ENCODE measurements around the gene GOLIM4. TPM values are rescaled to one million over a fixed set of nuclear protein-coding genes. Genes with fewer than 3 reads are reported as not detected.
"Not testable (repeated sequence)": the region's sequence is repeated elsewhere in the genome, so short reads cannot be mapped to it uniquely, and the experiment has no call there.

The GOLIM4 gene
- total RNA-seq, 1 donor from 2014 or later: 48.9 TPM

DNA sequence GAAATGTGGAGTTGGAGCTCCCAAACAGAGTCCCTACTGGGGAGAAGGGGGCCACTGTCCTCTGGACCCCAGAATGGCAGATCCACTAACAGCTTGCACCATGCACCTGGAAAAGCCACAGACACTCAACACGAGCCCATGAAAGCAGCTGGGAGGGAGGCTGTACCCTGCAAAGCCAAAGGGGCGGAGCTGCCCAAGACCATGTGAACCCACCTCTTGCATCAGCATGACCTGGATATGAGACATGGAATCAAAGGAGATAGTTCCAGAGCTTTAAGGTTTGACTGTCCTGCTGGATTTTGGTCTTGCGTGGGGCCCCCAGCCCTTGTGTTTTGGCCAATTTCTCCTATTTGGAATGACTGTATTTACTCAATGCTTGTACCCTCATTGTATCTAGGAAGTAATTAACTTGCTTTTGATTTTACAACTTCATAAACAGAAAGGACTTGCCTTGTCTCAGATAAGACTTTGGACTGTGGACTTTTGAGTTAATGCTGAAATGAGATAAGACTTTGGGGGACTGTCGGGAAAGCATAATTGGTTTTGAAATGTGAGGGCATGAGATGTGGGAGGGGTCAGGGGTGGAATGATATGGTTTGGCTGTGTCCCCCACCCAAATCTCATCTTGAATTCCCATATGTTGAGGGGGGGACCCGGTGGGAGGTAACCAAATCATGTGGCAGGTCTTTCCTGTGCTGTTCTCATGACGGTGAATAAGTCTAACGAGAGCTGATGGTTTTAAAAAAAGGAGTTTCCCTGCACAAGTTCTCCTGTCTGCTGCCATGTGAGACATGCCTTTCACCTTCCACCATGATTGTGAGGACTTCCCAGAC, 39.1 kb downstream of the GOLIM4 start:
- ATAC-seq; intact Hi-C loops (cut with DNase I); DNase-seq (ENCODE audit: low spot score): not testable (repeated sequence)

DNA sequence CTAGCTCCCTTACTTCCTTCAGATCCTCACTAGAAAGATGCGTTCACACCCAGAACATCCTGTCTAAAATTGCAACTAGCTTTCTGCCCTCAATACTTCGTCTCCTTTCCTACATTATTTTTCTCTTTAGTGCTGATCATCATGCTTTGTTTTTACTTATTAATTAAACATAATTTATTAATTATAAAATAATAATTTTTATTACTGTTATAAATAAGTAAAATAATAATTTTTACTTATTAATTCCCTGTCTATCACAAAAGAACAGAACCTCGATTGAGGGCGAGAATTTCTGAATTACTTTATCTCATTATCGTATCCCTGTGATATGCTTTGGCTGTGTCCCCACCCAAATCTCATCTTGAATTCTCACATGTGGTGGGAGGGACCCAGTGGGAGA, 41.3 kb downstream of the GOLIM4 start:
- ATAC-seq (no peak), DNase-seq (ENCODE audit: low spot score) (no peak)
- intact Hi-C loops (cut with DNase I): no loop called here

DNA sequence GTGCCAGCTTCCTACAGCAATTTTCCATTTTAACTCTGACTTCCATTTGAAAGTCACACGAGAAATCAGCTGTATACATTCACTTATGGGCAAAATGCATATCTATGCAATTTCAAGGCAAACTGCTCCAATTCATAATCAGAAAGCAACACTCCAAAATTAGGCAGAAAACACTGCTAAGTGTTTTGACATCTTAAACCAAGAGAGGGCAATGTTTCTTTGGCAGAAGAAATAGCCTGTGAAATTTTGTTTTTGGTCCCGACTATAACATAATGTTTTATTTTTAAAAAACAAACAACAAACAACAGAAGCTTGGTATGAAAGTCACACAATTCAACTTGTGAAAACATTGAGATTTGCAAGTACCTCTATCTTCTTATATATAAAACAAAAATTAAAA, 42.6 kb downstream of the GOLIM4 start:
- no peak for ATAC-seq
- intact Hi-C loops (cut with DNase I): no loop called here

DNA sequence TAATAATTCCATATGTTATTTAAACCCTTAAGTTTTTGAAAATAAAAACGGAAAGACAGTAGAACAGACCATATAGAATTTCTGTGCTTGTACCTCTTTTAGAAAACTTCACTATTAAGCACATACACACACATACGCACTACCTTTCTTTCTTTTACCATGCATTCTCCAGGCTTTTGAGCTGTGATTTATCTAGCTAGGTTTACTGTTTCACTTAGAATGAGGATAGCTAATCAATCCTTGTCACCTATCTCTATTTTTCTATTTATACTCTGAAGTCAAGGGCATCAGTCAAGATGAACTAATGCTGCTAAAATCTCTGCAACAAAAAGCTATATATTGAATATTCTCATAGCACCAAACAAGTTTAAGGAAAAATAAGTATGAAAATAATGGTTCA, 43.2 kb downstream of the GOLIM4 start:
- DNase-seq (ENCODE audit: low spot score) (no peak), ATAC-seq (no peak)
- intact Hi-C loops (cut with DNase I): no loop called here

More for the DNA sequence above, 42.6 kb downstream of the GOLIM4 start:
- DNase-seq (ENCODE audit: low spot score): no peak

DNA sequence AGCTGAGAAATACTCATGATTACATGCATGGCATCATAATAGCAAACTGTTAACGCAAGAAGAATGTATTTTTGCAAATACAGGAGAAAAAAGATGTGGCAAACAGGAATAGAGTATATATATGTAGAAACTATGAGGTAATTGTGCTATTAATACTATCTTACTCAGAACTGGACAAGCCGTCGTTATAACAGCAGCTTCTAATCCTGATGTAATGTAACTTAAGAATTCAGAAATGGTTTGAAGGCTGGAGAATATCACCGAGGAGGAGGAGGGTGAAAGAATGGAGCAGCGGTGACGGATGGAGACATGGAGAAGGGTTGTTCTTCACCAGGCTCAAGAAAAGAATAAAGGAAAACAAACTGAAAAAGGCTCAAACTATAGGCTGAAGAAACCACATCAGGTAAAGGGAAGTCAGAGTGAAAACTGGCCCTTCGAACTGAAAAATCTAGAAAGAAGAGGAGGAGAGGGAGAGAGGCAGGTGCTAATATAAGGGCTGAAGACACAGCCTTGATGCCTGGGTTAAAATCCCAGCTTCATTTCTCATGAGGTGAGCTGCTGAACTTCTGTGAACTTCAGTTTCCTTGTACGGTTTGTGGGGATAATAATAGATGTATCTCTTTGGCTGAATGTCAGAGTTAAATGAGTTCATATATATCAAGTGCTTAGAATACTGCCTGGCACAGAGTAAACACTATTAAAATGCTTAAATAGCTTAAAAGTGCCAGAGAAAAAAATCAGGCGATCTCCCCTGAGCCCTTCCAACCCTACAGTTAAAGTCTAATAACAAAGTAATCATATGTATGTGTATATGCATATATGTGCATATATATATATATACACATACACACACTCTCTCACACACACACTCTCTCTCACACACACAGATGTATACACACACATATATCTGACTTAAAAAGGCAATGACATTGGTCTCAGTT, 43.9 kb downstream of the GOLIM4 start:
- no peak for DNase-seq (ENCODE audit: low spot score)
- intact Hi-C loops (cut with DNase I): no loop called here
- ATAC-seq: no peak

DNA sequence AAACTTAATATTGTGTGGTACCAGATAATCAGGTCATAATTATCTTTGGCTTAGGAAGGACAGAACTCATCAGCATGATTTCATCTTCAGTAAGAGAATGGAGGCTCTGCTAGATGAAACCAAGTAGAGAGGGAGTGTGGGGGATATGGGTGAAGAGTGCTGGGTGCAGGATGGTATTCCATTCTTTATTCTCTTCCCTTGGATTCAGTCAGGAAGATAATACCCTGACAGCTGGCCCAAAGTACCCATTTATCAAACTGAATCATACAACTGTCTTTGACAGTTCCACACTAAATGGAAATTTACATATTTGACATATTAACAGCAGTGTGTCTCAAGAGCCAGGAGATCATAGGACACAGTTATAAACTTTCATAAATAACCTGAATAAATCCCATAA, 44.7 kb downstream of the GOLIM4 start:
- intact Hi-C loops (cut with DNase I): no loop called here
- ATAC-seq (no peak), DNase-seq (ENCODE audit: low spot score) (no peak)

DNA sequence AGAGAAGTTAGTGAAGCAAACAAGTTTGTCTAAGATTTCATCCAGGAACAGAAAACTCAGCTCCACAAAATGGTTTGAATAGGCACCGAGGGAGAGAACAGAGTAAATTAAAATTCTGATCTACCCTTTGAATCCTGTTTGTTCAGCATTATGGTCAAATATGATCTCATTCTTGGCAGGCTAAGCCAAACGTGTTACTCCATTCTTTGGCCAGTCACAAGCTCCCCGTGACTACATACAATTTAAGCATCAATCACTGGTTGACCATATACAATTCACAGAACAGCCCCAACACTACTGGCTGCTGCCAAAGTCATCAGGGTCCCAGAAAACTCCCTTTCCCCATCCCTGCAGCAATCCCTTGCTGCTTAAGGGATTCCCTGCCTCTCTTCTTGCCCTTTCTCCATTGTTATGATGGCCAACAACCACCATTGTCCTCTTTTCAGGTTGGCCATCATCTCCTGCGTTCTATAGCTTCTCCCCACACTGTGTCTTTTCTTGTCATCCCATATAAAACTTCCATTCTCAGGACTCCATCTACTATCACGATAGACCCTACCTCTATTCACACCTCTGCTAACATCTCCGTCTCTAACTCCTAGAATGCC, 46.3 kb downstream of the GOLIM4 start:
- intact Hi-C loops (cut with DNase I): loop anchor here (10.0 kb wide), 1 partner anchor 45 kb away; the partner anchor contains the start of gene GOLIM4
- ATAC-seq: peak; percentile 75

DNA sequence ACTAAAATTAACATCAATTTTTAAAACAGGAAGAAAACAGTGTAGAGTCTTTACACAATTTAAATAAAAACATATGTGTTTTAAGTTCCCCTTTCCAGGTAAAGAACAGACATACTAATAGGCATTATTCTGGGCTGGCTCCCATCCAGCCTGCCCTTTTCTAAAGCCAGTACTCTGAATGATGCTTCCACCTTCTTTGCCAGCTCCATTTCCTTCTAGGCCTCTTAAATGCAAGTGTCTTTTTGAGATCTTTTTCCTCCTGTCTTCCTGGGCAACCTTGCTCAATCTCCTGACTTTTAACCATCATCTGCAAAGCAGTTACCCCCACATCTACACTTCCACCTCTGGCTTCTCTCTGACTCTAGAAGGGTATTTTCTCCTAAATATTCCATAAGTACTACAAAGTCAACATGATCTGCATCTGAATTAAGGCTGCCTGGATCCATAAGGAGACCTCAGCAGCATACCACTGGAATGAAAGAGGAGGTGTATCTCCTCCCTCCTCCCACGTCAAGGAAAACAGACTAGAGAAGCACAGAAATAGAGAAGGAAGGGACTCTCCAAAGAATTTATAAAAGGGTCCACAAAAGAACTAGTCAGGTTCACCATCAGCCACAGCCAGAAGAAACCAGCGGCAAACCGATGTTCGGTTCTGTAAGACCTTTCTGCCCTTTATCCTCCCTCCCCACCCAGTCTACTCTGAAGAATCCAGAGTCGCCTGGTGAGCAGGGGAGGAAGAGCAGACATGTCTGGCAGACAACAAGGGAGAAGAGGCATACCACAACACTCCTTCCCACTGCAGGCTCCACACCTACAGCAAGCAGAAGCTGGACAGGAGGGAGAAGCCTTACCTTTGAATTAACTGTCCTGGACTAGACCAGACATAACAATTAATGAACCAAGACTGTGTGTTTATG, 47.1 kb downstream of the GOLIM4 start:
- intact Hi-C loops (cut with DNase I): loop anchor here (10.0 kb wide), 1 partner anchor 46 kb away; the partner anchor contains the start of gene GOLIM4
- DNase-seq (ENCODE audit: low spot score): no peak
- peak; percentile 51 for ATAC-seq

More for the DNA sequence above, 46.3 kb downstream of the GOLIM4 start:
- DNase-seq (ENCODE audit: low spot score): no peak

DNA sequence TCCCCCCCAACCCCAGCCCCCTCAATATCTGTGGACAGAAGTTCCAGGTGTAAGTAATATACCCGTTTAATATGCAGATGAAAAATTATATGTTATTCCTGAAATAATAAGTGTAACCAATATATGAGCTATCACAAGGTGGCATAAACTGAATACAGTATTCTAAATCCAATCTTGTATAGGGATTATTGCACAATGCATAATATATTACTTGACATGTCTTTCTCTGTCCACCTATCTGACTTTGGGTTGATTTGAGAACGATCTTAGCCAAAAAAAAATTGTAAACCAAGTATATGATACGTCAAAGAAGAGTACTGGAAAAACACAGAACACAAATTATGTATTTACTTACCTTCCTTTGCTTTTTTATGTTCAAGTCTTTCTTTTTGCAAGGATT, 47.8 kb downstream of the GOLIM4 start:
- intact Hi-C loops (cut with DNase I): loop anchor here (10.0 kb wide), 1 partner anchor 47 kb away; the partner anchor contains the start of gene GOLIM4
- ATAC-seq (no peak), DNase-seq (ENCODE audit: low spot score) (no peak)

DNA sequence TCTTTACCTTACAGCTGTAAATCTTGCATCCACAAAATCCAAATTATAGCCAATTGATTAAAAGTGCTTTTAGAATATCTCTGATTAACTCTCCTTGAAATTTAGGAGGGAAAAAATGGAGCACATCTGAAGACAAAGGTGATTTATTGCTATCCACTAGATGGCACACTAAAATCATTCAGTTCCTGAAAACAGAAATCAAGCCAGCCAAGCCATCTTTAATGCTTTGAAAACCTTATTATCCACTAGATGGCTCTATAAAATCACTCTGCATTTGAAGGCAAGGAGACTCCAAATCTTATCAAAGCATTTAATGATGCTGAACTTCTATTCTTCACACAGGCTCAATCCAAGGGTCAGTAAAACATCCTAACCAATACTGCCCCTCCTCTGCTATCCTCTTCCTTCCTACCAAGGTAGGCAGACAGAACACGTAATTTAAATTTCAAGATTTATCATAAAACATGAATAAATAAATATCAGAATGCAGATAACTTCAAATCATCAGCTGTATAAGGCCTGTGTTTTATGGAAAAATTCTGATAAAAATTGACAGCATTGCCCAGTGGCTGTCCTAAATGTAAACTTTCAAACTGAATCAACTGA, 48.4 kb downstream of the GOLIM4 start:
- ATAC-seq: peak; percentile 84
- intact Hi-C loops (cut with DNase I): loop anchor here (10.0 kb wide), 1 partner anchor 48 kb away; the partner anchor contains the start of gene GOLIM4
- DNase-seq (ENCODE audit: low spot score): no peak

DNA sequence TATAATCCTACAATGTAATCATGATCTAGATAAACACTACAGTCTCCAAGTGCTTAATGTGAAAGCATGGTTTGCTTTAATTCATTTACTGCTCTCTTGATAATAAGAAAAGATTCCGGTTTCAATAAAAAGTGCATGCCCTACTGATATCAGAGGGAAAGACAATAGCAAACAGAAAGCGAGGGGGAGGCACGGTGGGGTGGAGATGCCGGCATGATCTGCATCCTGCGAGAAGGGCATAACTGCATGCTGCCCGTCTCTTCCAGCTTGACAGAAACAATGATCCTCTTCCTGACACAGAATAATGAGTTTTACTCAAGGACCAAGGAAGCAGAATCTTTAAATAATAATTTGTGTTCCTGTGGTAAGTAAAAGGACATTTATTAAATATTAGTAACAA, 51.7 kb downstream of the GOLIM4 start:
- ATAC-seq (no peak), DNase-seq (ENCODE audit: low spot score) (no peak)
- intact Hi-C loops (cut with DNase I): loop anchor here (5.0 to 10.0 kb wide), 2 partner anchors 51 to 123 kb away; partner anchors contain the start of gene GOLIM4

DNA sequence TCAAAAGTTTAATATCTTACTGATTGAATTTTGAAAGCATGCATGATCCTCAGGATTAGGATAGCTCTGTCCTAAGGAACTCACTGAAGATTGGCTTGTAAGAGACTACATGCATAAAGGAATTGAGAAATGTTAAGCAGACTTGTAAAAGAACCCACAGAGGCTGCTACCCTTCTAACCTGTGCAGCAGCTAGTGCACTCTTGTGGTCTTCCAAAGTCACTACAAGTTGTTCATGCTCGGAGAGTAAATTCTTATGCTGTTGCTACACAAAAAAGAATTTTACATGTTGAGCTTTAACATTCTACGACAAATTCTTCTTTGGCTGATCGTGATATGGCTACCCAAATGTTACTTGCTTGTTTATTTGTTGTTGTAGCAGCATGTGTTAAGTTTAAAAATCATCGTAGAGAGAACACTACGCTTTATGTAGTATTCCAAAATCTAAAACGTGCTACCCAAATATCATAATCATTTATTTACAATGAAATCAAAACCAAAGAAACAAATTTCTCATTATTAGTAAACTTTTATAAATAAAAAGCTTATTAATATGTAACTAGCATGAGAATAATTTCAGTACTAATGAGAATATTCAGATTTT, 55.0 kb downstream of the GOLIM4 start:
- DNase-seq (ENCODE audit: low spot score): no peak
- ATAC-seq: no peak
- intact Hi-C loops (cut with DNase I): loop anchor here (5.0 to 10.0 kb wide), 2 partner anchors 54 to 127 kb away; partner anchors contain the start of gene GOLIM4

DNA sequence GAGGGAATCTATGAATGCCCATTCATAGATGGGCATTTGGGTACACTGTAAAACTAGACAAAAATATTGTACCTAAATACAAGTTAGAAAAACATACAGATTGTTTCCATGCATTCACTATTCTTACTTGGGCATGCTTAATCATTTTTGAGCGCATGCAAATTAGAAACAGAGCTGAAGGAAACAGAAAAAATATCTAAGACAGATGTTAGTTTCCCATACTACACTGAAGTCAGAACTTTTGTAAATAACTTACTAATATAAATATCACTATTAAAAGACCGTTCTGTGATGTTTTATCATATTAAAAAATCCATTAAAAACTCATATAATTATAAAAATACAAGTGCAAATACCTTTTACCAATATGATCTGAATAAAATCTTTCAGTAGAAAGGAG, 58.7 kb downstream of the GOLIM4 start:
- intact Hi-C loops (cut with DNase I): no loop called here
- no peak for DNase-seq (ENCODE audit: low spot score)
- ATAC-seq: no peak

DNA sequence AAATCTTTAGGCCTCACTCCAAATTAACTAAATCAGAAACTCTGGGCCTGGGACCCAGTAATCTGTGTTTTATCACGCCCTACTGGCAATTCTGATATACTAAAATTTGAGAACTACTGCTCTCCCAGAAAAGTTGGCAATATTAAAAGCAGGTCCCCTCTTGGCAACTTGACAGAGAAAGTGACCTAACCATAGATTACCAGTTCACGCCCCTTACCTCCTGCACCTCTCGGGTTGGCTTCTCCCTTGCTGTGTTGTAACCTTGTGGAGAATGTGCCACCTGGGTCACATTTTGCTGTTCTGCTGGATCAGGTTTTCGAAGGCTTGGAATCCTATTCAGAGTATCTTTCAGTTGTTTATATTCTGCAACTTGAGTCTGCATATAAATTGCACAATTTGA, 59.1 kb downstream of the GOLIM4 start:
- DNase-seq (ENCODE audit: low spot score) (no peak), ATAC-seq (no peak)
- intact Hi-C loops (cut with DNase I): no loop called here

DNA sequence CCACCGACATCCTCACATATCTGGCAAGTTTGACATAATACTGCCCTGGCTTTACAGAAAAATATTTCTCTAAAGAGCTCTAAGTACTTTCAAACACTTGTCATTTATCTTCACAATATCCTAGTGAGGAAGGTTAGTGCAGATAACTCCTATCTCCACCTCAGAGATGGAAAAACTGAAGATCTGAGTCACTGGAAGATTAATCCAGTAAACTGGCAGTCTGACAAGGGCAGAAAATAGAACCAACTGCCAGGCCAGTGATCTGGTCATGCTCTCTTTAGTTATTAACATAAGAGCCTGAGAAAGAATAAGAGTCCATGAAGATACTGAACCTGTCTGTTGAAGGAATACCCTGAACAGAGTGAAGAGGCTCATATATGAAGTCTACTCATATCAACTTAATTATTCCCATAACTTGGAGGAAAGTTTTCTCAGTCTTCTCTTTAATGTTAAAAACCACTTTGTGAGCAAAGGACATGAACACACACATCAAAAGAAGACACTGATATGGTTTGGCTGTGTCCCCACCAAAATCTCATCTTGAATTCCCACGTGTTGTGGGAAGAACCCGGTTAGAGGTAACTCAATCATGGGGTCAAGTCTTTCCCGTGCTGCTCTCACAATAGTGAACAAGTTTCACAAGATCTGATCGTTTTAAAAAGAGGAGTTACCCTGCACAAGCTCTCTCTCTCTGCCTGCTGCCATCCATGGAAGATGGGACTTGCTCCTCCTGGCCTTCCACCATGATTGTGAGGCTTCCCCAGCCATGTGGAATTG, 61.4 kb downstream of the GOLIM4 start:
- no peak for DNase-seq (ENCODE audit: low spot score)
- peak; percentile 48 for ATAC-seq
- intact Hi-C loops (cut with DNase I): no loop called here

DNA sequence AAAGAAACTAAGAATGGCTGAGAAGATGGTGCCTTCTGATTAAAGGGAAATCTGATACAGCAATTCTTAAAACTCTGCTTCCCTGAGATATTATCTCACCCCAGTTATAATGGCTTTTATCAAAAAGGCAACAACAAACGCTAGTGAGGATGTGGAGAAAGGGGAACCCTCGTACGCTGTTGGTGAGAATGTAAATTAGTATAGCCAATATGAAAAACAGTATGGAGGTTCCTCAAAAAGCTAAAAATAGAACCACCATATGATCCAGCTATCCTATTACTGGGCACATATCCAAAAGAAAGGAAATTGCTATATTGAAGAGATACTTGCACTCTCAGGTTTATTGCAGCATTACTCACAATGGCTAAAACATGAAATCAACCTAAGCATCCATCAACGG, 65.1 kb downstream of the GOLIM4 start:
- ATAC-seq: no peak
- DNase-seq (ENCODE audit: low spot score): no peak
- intact Hi-C loops (cut with DNase I): no loop called here

DNA sequence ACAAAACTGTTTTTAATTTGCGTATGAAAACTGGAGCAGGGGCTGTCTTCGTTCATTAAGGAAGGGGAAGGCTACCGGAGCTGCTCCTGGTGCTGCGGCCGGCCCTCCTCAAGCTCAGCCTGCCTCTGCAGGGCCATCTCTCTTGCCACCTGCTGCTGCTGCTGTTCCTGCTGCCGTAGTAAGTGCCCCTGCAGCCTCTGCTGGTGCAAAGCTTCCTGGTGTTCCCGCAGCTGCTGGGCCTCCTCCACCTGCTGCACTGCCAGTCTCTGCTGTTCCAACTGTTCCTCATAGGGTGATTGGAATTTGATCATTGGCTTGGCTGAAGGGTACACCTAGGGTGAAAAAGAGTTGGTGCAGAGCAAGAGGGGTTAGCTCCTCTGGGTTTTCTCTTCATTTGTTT, 66.0 kb downstream of the GOLIM4 start:
- DNase-seq (ENCODE audit: low spot score): no peak
- no peak for ATAC-seq
- intact Hi-C loops (cut with DNase I): no loop called here

All from sciatic nerve (tissue), 2 donors.